Measurements from ENCODE around the gene SSU72. TPM values are rescaled to one million over a fixed set of nuclear protein-coding genes. Genes with fewer than 3 reads are reported as not detected.

The SSU72 gene
- total RNA-seq, 4 donors from 2014 or later = 78.7 to 134 (median 112) TPM

GRCh38 chr1:1603671-1604373 lies 29.2 kb upstream of the SSU72 start:
- no peaks in the 10 kb centered on the region for H3K9me3 ChIP-seq
- peaks cover 10 to 20% (median 15%) of the 10 kb centered on the region in 4 donors for H3K4me1 ChIP-seq
- no peaks in the 10 kb centered on the region for H3K36me3 ChIP-seq
- intact Hi-C loops (cut with DNase I) = no loop called here
- TF ChIP-seq, protein P1, sequence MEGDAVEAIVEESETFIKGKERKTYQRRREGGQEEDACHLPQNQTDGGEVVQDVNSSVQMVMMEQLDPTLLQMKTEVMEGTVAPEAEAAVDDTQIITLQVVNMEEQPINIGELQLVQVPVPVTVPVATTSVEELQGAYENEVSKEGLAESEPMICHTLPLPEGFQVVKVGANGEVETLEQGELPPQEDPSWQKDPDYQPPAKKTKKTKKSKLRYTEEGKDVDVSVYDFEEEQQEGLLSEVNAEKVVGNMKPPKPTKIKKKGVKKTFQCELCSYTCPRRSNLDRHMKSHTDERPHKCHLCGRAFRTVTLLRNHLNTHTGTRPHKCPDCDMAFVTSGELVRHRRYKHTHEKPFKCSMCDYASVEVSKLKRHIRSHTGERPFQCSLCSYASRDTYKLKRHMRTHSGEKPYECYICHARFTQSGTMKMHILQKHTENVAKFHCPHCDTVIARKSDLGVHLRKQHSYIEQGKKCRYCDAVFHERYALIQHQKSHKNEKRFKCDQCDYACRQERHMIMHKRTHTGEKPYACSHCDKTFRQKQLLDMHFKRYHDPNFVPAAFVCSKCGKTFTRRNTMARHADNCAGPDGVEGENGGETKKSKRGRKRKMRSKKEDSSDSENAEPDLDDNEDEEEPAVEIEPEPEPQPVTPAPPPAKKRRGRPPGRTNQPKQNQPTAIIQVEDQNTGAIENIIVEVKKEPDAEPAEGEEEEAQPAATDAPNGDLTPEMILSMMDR (IDR thresholded peaks at IDR 0.05) = no peak
- TF ChIP-seq POLR2A (IDR thresholded peaks at IDR 0.05; ENCODE audit: low read depth) (no peak), EP300 (IDR thresholded peaks at IDR 0.05) (no peak), POLR2AphosphoS5 (IDR thresholded peaks at IDR 0.05) (no peak)
- DNase-seq (ENCODE audit: extremely low spot score) = no peak
- H3K27me3 ChIP-seq = peaks cover 0 to 63% (median 18%) of the 10 kb centered on the region in 4 donors
- H3K27ac ChIP-seq (replicated peaks in 1 of 4) = no peak overlapping the region
- no peak overlapping the region for H3K4me3 ChIP-seq
- WGBS = 70% methylated on average over 12 of the region's 13 CpGs

DNA sequence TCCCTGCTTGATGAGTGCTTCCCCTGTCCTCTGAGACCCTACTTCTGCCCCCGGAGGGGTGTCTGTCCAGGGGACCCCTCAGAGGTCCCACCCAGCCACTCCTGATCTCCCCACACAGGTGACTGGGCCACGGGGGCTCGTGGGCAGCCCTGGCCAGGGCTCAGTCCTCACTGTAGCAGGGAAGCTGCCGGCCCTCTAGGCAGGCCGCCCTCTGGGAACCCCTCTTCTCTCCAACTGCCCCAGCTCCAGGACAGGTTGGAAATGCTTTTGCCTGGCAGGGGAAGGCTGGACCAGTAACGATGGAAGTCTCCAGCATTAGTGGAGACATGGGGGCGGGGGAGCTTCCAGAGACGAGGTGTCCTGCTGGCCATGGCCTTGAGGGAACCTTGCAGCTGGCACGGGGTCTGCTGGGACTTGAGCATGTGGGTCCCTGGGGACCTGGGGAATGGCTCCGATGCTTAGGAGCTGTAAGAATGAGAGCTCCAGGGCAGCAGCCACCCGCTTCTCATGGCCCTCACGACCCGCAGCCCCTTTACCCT lies 28.4 kb upstream of the SSU72 start:
- no peaks in the 10 kb centered on the region for H3K9me3 ChIP-seq
- no peaks in the 10 kb centered on the region for H3K36me3 ChIP-seq
- no peak overlapping the region for H3K27ac ChIP-seq (replicated peaks in 1 of 4)
- H3K4me3 ChIP-seq = no peak overlapping the region
- 73% methylated on average over 6 of the region's 13 CpGs for WGBS
- intact Hi-C loops (cut with DNase I) = no loop called here
- H3K4me1 ChIP-seq = peaks cover 10 to 28% (median 15%) of the 10 kb centered on the region in 4 donors
- TF ChIP-seq, protein P1 (IDR thresholded peaks at IDR 0.05) = no peak
- TF ChIP-seq POLR2A (IDR thresholded peaks at IDR 0.05; ENCODE audit: low read depth) = no peak
- TF ChIP-seq POLR2AphosphoS5 (IDR thresholded peaks at IDR 0.05) = no peak
- TF ChIP-seq EP300 (IDR thresholded peaks at IDR 0.05) = no peak
- no peak for DNase-seq (ENCODE audit: extremely low spot score)
- H3K27me3 ChIP-seq = peaks cover 0 to 70% (median 24%) of the 10 kb centered on the region in 4 donors

DNA sequence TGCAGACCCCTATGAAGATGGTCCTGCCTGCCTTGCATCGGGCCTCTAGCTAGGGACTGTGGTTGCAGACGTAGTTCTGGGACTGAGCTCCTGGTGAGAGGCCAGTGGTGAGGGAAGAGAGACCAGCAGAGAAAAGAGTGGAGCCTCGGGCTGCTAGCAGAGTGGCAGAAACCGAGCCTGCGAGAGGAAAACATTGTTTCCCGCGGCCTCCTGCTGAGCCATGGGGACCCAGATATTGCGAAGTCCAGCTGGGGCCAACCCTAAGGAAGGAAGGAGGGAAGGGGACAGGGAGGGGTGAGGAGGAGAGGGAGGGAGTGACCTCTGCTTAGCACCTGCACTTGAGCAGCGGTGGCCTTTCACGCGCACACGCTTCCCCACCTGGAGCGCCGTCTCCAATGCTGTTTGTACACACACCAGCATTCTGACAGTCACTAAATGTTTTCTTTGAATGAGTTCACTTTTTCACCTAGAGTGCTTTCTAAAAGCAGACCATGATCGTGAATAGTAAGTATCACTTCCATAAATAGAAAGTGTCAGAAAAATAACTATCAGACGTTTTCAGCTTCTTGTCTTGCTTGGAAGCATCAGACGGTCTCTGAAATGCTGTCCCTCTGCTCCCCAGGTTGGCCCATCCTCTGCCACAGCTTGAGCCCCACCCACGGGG lies 27.8 kb upstream of the SSU72 start:
- peaks cover 13 to 34% (median 20%) of the 10 kb centered on the region in 4 donors for H3K4me1 ChIP-seq
- 53% methylated on average over 16 of the region's 18 CpGs for WGBS
- intact Hi-C loops (cut with DNase I) = no loop called here
- H3K36me3 ChIP-seq = no peaks in the 10 kb centered on the region
- TF ChIP-seq, protein P1 (IDR thresholded peaks at IDR 0.05) = no peak
- no peak for TF ChIP-seq POLR2A (IDR thresholded peaks at IDR 0.05; ENCODE audit: low read depth)
- no peak for TF ChIP-seq POLR2AphosphoS5 (IDR thresholded peaks at IDR 0.05)
- no peak for TF ChIP-seq EP300 (IDR thresholded peaks at IDR 0.05)
- no peaks in the 10 kb centered on the region for H3K9me3 ChIP-seq
- H3K27ac ChIP-seq (replicated peaks in 1 of 4) = no peak overlapping the region
- DNase-seq (ENCODE audit: extremely low spot score) = no peak
- peaks cover 0 to 76% (median 25%) of the 10 kb centered on the region in 4 donors for H3K27me3 ChIP-seq
- H3K4me3 ChIP-seq = no peak overlapping the region

DNA sequence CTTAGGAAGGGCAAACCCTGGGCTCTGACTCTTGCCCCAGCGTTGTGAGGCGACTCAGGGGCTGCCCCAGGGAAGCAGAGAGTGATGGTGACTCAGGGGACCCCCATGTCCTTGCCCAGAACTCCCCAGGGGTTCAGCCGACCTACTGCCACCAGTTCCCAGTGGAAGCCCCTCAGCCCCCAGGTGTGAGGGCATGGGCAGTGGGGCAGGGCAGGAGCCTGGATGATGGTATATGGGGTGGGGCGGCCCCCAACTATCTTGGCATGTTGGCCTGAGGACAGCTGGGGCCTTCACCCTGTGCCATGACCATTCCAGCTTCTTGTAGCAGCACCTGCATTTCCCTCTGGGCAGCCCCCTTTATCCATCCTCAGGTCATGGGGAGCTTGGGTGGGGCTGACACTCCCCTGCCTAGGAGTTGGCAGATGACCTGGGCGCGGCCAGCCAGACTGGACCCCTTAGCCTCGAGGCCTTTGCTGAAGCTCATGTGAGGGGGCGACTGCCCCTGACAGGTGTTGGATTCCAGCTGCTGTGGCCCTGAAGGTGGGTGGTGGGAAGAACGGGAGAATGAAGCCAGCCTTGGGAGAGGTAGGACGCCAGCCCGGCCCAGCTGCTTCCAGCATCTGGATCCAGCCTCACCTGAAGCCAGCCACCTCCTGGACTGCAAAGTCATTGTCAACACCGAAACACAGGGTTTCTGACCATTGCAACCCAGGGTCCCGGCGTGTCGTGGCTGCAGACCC lies 27.1 kb upstream of the SSU72 start:
- TF ChIP-seq, protein P1 (IDR thresholded peaks at IDR 0.05) = no peak
- TF ChIP-seq EP300 (IDR thresholded peaks at IDR 0.05) (no peak), POLR2AphosphoS5 (IDR thresholded peaks at IDR 0.05) (no peak), POLR2A (IDR thresholded peaks at IDR 0.05; ENCODE audit: low read depth) (no peak)
- WGBS = 80% methylated on average over 7 of the region's 15 CpGs
- DNase-seq (ENCODE audit: extremely low spot score) = no peak
- H3K9me3 ChIP-seq = no peaks in the 10 kb centered on the region
- peaks cover 0 to 83% (median 25%) of the 10 kb centered on the region in 4 donors for H3K27me3 ChIP-seq
- no peak overlapping the region for H3K27ac ChIP-seq (replicated peaks in 1 of 4)
- intact Hi-C loops (cut with DNase I) = no loop called here
- no peak overlapping the region for H3K4me3 ChIP-seq
- H3K36me3 ChIP-seq = no peaks in the 10 kb centered on the region
- peaks cover 19 to 38% (median 25%) of the 10 kb centered on the region in 4 donors for H3K4me1 ChIP-seq

Measured in esophagus muscularis mucosa (tissue), 4 donors.